Osteoblast (primary cell): Measurements from ENCODE around the gene ABCC9. TPM values are rescaled to one million over a fixed set of nuclear protein-coding genes. Genes with fewer than 3 reads are reported as not detected.

Experiments
- DNase-seq: peaks from one replicate; pipeline ENCODE4 v3.0.0; 2011; ENCODE audit warnings: low spot score, mixed read lengths; ENCODE audit not compliant: insufficient read length; ENCODE audit errors: missing footprints
- H2AFZ ChIP-seq: 2 replicates; pipeline ENCODE4 v1.6.0; 2011; ENCODE audit warnings: mild to moderate bottlenecking, low read length
- H3K27ac ChIP-seq: 2 replicates; pipeline ENCODE4 v1.5.1; 2011; ENCODE audit warnings: mild to moderate bottlenecking, low read depth, low read length, moderate library complexity
- H3K27me3 ChIP-seq: 2 replicates; pipeline ENCODE4 v1.6.0; 2012; ENCODE audit warnings: mild to moderate bottlenecking, control low read depth, inconsistent platforms, low read length, moderate library complexity; ENCODE audit not compliant: insufficient read depth
- H3K36me3 ChIP-seq: 2 replicates; pipeline ENCODE4 v1.5.1; 2011; ENCODE audit warnings: mild to moderate bottlenecking, low read length, control low read depth, moderate library complexity; ENCODE audit not compliant: insufficient read depth
- H3K4me1 ChIP-seq: 2 replicates; pipeline ENCODE4 v1.5.1; 2011; ENCODE audit warnings: mild to moderate bottlenecking, low read length, control low read depth, moderate library complexity; ENCODE audit not compliant: insufficient read depth
- H3K4me2 ChIP-seq: 2 replicates; pipeline ENCODE4 v1.6.0; 2011; ENCODE audit warnings: mild to moderate bottlenecking, low read length; ENCODE audit not compliant: insufficient read depth
- H3K4me3 ChIP-seq: fragments of 200-600 bp; sonication (generic); 3 replicates; pipeline ENCODE4 v1.5.1; 2012; ENCODE audit warnings: mild to moderate bottlenecking, low read length, inconsistent platforms; ENCODE audit not compliant: insufficient read depth
- H3K79me2 ChIP-seq: 2 replicates; pipeline ENCODE4 v1.6.0; 2012; ENCODE audit warnings: mild to moderate bottlenecking, low read length, control low read depth, inconsistent platforms; ENCODE audit not compliant: insufficient read depth
- H3K9me3 ChIP-seq: 2 replicates; pipeline ENCODE4 v1.5.1; 2011; ENCODE audit warnings: low read depth, low read length, control low read depth
- H4K20me1 ChIP-seq: 2 replicates; pipeline ENCODE4 v1.6.0; 2012; ENCODE audit warnings: mild to moderate bottlenecking, low read length, control low read depth; ENCODE audit not compliant: insufficient read depth
- CTCF ChIP-seq: IDR thresholded peaks from 2 replicates; pipeline ENCODE4 v1.5.1; 2011; ENCODE audit warnings: mild to moderate bottlenecking, low read depth, low read length, moderate library complexity; ENCODE audit errors: extremely low read depth
- total RNA-seq: library from RNA; depleted of rRNA; stranded (reverse); fragments of >200 nt; gene quantifications from 2 replicates; pipeline ENCODE4 v1.2.3, GENCODE V29; 2012

Gene ABCC9
- total RNA-seq, 1 donor = 14.5 TPM

DNA sequence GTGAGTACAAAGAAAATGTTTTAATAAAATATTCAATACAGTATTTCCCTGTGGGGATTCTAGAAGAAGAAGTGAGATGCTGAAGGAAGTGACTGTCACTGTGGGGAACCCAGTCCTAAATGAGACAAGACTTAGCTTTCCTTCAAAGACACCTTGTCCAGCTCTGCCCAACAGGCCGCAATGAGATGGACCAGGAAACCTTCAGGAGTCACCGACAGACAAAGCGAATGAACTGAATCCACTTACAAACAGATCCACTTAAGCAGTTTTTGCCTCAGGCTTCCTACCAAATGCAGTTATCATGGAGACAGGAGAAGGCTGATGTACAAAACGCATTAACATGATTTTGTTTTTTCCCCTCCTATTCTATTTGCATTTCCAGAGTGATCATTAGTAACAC lies 176.3 kb downstream of the ABCC9 start:
- Histone ChIP-seq H3K9me3 (no peaks in the 10 kb centered on the region), H2AFZ (no peak overlapping the region), H3K4me2 (no peak overlapping the region), H3K79me2 (no peaks in the 10 kb centered on the region), H3K27ac (no peak overlapping the region), H3K4me1 (no peaks in the 10 kb centered on the region), H4K20me1 (no peaks in the 10 kb centered on the region), H3K36me3 (no peaks in the 10 kb centered on the region), H3K27me3 (no peaks in the 10 kb centered on the region), H3K4me3 (no peak overlapping the region)
- DNase-seq = no peak
- no peak for TF ChIP-seq CTCF

DNA sequence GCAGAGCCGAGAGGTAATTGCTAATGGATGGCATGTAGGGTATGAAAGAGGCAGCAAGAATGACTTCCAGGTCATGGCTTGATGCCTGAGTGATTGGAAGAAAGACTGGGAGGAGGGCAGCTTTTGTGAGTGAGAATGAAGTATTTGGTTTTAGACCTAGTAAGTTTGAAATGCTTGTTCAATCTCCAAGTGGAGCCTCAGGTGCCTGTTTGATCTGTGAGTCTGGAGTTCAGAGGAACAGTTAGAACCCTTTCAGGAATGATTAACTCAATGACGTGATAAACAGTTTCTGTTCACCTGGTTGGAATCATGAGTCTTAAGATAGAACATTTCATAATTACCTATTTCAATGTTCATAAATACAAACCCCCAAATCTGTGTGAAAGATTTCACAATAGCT lies 177.2 kb downstream of the ABCC9 start:
- no peaks in the 10 kb centered on the region for H3K4me1 ChIP-seq
- no peak overlapping the region for H3K4me3 ChIP-seq
- no peak overlapping the region for H3K4me2 ChIP-seq
- no peak overlapping the region for H2AFZ ChIP-seq
- no peak overlapping the region for H3K27ac ChIP-seq
- no peaks in the 10 kb centered on the region for H3K79me2 ChIP-seq
- H4K20me1 ChIP-seq = no peaks in the 10 kb centered on the region
- H3K36me3 ChIP-seq = no peaks in the 10 kb centered on the region
- no peak for TF ChIP-seq CTCF
- H3K9me3 ChIP-seq = no peaks in the 10 kb centered on the region
- no peaks in the 10 kb centered on the region for H3K27me3 ChIP-seq
- DNase-seq = no peak

DNA sequence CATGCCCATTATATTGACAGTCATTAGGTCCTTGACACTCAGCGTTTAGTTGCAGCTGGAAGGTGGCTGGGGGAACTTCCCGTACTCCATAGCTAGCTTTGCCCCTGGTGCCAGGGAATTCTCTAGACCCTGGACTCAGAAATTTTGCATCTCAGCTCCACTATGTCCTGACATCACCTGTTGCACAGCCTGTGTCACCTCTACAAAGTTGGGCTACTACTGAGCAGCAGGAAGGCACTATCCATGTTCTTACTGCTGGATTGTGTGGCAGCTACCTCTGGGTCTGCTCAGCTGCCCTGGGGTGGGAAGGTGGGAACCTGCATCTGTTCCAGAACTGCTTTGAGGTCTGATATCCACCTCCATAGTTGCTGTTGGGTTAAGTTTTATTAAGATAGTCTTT lies 177.7 kb downstream of the ABCC9 start:
- Histone ChIP-seq H3K4me3 (no peak overlapping the region), H3K27me3 (no peaks in the 10 kb centered on the region), H2AFZ (no peak overlapping the region), H3K9me3 (no peaks in the 10 kb centered on the region), H3K79me2 (no peaks in the 10 kb centered on the region), H3K36me3 (no peaks in the 10 kb centered on the region), H4K20me1 (no peaks in the 10 kb centered on the region), H3K27ac (no peak overlapping the region), H3K4me2 (no peak overlapping the region), H3K4me1 (no peaks in the 10 kb centered on the region)
- TF ChIP-seq CTCF = no peak
- DNase-seq = no peak

DNA sequence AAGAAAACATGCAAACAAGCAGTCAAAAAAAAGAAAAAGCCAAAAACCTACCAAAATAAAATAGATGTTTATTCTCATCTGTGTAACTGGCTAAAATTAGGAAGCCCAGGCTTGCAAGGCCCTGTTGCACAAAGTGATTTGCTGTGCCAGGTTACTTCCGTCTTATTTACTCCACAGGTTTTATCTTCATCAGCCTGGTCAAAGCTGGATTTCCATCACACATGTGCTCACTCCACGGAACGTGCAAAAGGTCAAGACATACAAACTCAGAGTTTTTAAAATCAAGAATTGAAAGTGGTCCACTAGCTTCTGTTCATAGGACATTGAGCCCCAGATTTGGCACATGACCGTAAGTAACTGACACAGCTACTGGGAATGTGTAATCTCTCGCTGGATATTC lies 181.5 kb downstream of the ABCC9 start:
- H3K27me3 ChIP-seq = no peaks in the 10 kb centered on the region
- H3K27ac ChIP-seq = no peak overlapping the region
- H3K79me2 ChIP-seq = no peaks in the 10 kb centered on the region
- H4K20me1 ChIP-seq = no peaks in the 10 kb centered on the region
- H3K4me1 ChIP-seq = no peaks in the 10 kb centered on the region
- H2AFZ ChIP-seq = no peak overlapping the region
- DNase-seq = peak; percentile 39
- H3K4me2 ChIP-seq = no peak overlapping the region
- H3K9me3 ChIP-seq = no peaks in the 10 kb centered on the region
- no peak for TF ChIP-seq CTCF
- H3K4me3 ChIP-seq = no peak overlapping the region
- no peaks in the 10 kb centered on the region for H3K36me3 ChIP-seq
